Measurements from ENCODE around the gene ELAVL3. TPM values are rescaled to one million over a fixed set of nuclear protein-coding genes. Genes with fewer than 3 reads are reported as not detected.

ELAVL3 gene
- total RNA-seq, 4 donors from 2014 or later = not detected

GRCh38 chr19:11452620-11453310 is 28.1 kb downstream of the ELAVL3 start:
- Histone ChIP-seq H3K27me3 (peaks cover 0 to 14% (median 0%) of the 10 kb centered on the region in 4 donors), H3K36me3 (peaks cover 14 to 33% (median 18%) of the 10 kb centered on the region in 3 donors), H3K4me3 (no peak overlapping the region), H3K4me1 (peaks cover 0 to 9% (median 3%) of the 10 kb centered on the region in 3 donors), H3K27ac (no peak overlapping the region), H3K9me3 (no peaks in the 10 kb centered on the region)
- intact Hi-C loops (cut with DNase I) = no loop called here
- TF ChIP-seq, protein P1, sequence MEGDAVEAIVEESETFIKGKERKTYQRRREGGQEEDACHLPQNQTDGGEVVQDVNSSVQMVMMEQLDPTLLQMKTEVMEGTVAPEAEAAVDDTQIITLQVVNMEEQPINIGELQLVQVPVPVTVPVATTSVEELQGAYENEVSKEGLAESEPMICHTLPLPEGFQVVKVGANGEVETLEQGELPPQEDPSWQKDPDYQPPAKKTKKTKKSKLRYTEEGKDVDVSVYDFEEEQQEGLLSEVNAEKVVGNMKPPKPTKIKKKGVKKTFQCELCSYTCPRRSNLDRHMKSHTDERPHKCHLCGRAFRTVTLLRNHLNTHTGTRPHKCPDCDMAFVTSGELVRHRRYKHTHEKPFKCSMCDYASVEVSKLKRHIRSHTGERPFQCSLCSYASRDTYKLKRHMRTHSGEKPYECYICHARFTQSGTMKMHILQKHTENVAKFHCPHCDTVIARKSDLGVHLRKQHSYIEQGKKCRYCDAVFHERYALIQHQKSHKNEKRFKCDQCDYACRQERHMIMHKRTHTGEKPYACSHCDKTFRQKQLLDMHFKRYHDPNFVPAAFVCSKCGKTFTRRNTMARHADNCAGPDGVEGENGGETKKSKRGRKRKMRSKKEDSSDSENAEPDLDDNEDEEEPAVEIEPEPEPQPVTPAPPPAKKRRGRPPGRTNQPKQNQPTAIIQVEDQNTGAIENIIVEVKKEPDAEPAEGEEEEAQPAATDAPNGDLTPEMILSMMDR (IDR thresholded peaks at IDR 0.05) = no peak
- TF ChIP-seq POLR2A (IDR thresholded peaks at IDR 0.05) = no peak
- 63 to 84% methylated on average over 9 to 20 of the region's 33 CpGs for WGBS, 2 donors
- no peak for DNase-seq

DNA sequence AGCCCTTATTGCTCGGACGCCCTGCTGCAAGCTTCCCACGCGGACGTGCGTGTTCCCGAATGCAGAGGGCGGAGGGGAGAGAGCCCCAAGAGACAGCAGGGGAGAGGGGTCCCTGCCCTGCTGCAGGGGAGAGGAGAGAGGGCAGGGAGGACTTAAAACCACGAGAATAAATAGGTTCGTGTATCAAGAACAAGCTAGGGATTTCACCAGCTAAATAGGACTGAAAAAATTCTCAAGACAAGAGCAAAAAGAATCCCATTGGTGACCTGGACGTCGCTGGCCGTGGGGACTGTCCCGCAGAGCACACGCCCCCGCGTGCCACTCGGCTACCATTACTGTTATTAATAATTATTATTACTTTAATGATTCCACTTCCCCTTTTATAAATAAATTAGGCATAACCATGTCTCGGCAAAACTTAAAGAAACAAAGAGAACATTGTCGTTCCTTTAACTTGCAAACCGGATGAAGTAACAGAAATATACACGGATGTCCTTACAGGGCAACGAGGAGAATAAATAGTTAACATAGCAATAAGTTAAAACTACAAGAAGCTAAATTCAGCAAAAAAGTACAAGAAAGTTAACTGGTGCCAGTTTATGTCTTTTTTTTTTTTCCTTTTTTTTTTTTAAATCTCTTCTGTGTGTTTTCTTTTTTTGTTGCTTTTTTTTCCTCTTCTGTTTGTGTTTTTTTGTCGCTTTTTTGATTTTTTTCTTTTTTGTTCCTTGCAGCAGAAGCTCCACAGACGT is 28.8 kb downstream of the ELAVL3 start:
- Histone ChIP-seq H3K9me3 (no peaks in the 10 kb centered on the region), H3K4me1 (peaks cover 0 to 9% (median 3%) of the 10 kb centered on the region in 3 donors), H3K27me3 (peaks cover 0 to 12% (median 0%) of the 10 kb centered on the region in 4 donors), H3K36me3 (peaks cover 22 to 41% (median 25%) of the 10 kb centered on the region in 3 donors), H3K4me3 (peak overlapping the region in 1 of 4 donors; percentile 2), H3K27ac (no peak overlapping the region)
- DNase-seq = no peak
- 36 to 46% methylated on average over 19 to 20 of the region's 25 CpGs for WGBS, 2 donors
- intact Hi-C loops (cut with DNase I) = no loop called here
- TF ChIP-seq, protein P1 (IDR thresholded peaks at IDR 0.05) = no peak
- no peak for TF ChIP-seq POLR2A (IDR thresholded peaks at IDR 0.05)

GRCh38 chr19:11451327-11451870 is 29.4 kb downstream of the ELAVL3 start:
- no peak for DNase-seq
- H3K36me3 ChIP-seq = peaks cover 25 to 47% (median 31%) of the 10 kb centered on the region in 3 donors
- WGBS, 2 donors = 27 to 50% methylated on average over 6 to 8 of the region's 13 CpGs
- intact Hi-C loops (cut with DNase I) = no loop called here
- no peak for TF ChIP-seq POLR2A (IDR thresholded peaks at IDR 0.05)
- TF ChIP-seq, protein P1 (IDR thresholded peaks at IDR 0.05) = no peak
- H3K4me1 ChIP-seq = peaks cover 0 to 9% (median 3%) of the 10 kb centered on the region in 3 donors
- H3K27ac ChIP-seq = no peak overlapping the region
- H3K4me3 ChIP-seq = peak overlapping the region in 1 of 4 donors; percentile 2
- peaks cover 0 to 12% (median 0%) of the 10 kb centered on the region in 4 donors for H3K27me3 ChIP-seq
- no peaks in the 10 kb centered on the region for H3K9me3 ChIP-seq

GRCh38 chr19:11450570-11451326 is 30.1 kb downstream of the ELAVL3 start:
- Histone ChIP-seq H3K4me3 (no peak overlapping the region), H3K27ac (no peak overlapping the region), H3K9me3 (no peaks in the 10 kb centered on the region), H3K36me3 (peaks cover 30 to 54% (median 37%) of the 10 kb centered on the region in 3 donors), H3K4me1 (peaks cover 0 to 9% (median 3%) of the 10 kb centered on the region in 3 donors), H3K27me3 (peaks cover 0 to 12% (median 0%) of the 10 kb centered on the region in 4 donors)
- WGBS, 2 donors = 78 to 93% methylated on average over 5 to 14 of the region's 21 CpGs
- intact Hi-C loops (cut with DNase I) = no loop called here
- DNase-seq = no peak
- TF ChIP-seq, protein P1 (IDR thresholded peaks at IDR 0.05) = no peak
- TF ChIP-seq POLR2A (IDR thresholded peaks at IDR 0.05) = no peak
